GM23338 (cell line): ENCODE results near the gene TPGS1. TPM values are rescaled to one million over a fixed set of nuclear protein-coding genes. Genes with fewer than 3 reads are reported as not detected.

Experiments used
- ATAC-seq: fragments of 200-7000 bp; cut with Tn5 transposase; 3 replicates; pipeline ENCODE4 v1.9.1; 2020
- DNase-seq: peaks from one replicate; pipeline ENCODE4 v3.0.0-alpha.2; 2015; ENCODE audit warnings: low spot score
- H2AFZ ChIP-seq: fragments of 200-600 bp; sonication (generic); 2 replicates; pipeline ENCODE4 v1.8.0; 2016; ENCODE audit warnings: antibody characterized with exemption, mild to moderate bottlenecking, moderate library complexity
- H3F3A ChIP-seq: fragments of 200-600 bp; sonication (generic); replicated peaks from 2 replicates; pipeline ENCODE4 v1.8.0; 2017; ENCODE audit warnings: antibody characterized with exemption, mixed run types, low read depth
- H3K27ac ChIP-seq: fragments of 200-600 bp; sonication (generic); 2 replicates; pipeline ENCODE4 v1.6.1; 2016; ENCODE audit warnings: low read depth
- H3K27me3 ChIP-seq: fragments of 200-600 bp; sonication (generic); 2 replicates; pipeline ENCODE4 v1.8.0; 2016; ENCODE audit warnings: mild to moderate bottlenecking, mixed run types, moderate library complexity; ENCODE audit not compliant: insufficient read depth
- H3K36me3 ChIP-seq: fragments of 200-600 bp; sonication (generic); 2 replicates; pipeline ENCODE4 v1.8.0; 2016; ENCODE audit warnings: mild to moderate bottlenecking; ENCODE audit not compliant: insufficient read depth
- H3K4me1 ChIP-seq: fragments of 200-600 bp; sonication (generic); 2 replicates; pipeline ENCODE4 v1.8.0; 2016; ENCODE audit warnings: mild to moderate bottlenecking, moderate library complexity; ENCODE audit not compliant: insufficient read depth
- H3K4me2 ChIP-seq: fragments of 200-600 bp; sonication (generic); 2 replicates; pipeline ENCODE4 v1.7.1; 2017; ENCODE audit warnings: mixed run types
- H3K4me3 ChIP-seq: fragments of 200-600 bp; sonication (generic); 2 replicates; pipeline ENCODE4 v1.6.1; 2016; ENCODE audit warnings: mixed run types
- H3K79me2 ChIP-seq: fragments of 200-600 bp; sonication (generic); replicated peaks from 2 replicates; pipeline ENCODE4 v1.8.0; 2017; ENCODE audit warnings: mild to moderate bottlenecking; ENCODE audit not compliant: insufficient read depth
- H3K9me2 ChIP-seq: fragments of 200-600 bp; sonication (generic); 2 replicates; pipeline ENCODE4 v1.8.0; 2017; ENCODE audit not compliant: insufficient read depth
- H4K20me1 ChIP-seq: fragments of 200-600 bp; sonication (generic); replicated peaks from 2 replicates; pipeline ENCODE4 v1.8.0; 2017; ENCODE audit warnings: mild to moderate bottlenecking; ENCODE audit not compliant: insufficient read depth
- H3K27ac Mint-ChIP-seq: 2 replicates; pipeline ENCODE4 v1.8.0; 2020; ENCODE audit warnings: inconsistent platforms, mild to moderate bottlenecking, moderate library complexity, mixed read lengths
- H3K27me3 Mint-ChIP-seq: 3 replicates; pipeline ENCODE4 v1.8.0; 2022; ENCODE audit warnings: low read depth, mild to moderate bottlenecking, moderate library complexity, mixed read lengths, inconsistent platforms; ENCODE audit not compliant: insufficient read depth, poor library complexity
- H3K36me3 Mint-ChIP-seq: 3 replicates; pipeline ENCODE4 v1.8.0; 2021; ENCODE audit warnings: low read depth, mild to moderate bottlenecking, inconsistent platforms, moderate library complexity, mixed read lengths
- H3K4me1 Mint-ChIP-seq: 3 replicates; pipeline ENCODE4 v1.8.0; 2020; ENCODE audit warnings: mild to moderate bottlenecking, inconsistent platforms, mixed read lengths
- H3K4me3 Mint-ChIP-seq: 3 replicates; pipeline ENCODE4 v1.8.0; 2021; ENCODE audit warnings: moderate library complexity, mild to moderate bottlenecking, inconsistent platforms, mixed read lengths
- H3K9me3 Mint-ChIP-seq: 3 replicates; pipeline ENCODE4 v1.8.0; 2020; ENCODE audit warnings: moderate library complexity, mild to moderate bottlenecking, inconsistent platforms, mixed read lengths
- EZH2phosphoT487 ChIP-seq: fragments of 200-600 bp; sonication (generic); IDR thresholded peaks from one replicate; pipeline ENCODE4 v1.8.1; 2018; ENCODE audit warnings: antibody characterized with exemption; ENCODE audit not compliant: unreplicated experiment
- POLR2AphosphoS5 ChIP-seq: IDR thresholded peaks from 2 replicates; pipeline ENCODE4 v1.6.1; 2016; ENCODE audit warnings: antibody characterized with exemption, low read depth
- ZNF114 ChIP-seq: fragments of 250-450 bp; sonication (Bioruptor Pico); IDR thresholded peaks from 2 replicates; pipeline ENCODE4 v1.5.0; 2020; ENCODE audit warnings: mild to moderate bottlenecking, moderate library complexity
- ZNF331 ChIP-seq: fragments of 250-450 bp; sonication (Bioruptor Pico); IDR thresholded peaks from 2 replicates; pipeline ENCODE4 v1.5.0; 2020; ENCODE audit warnings: low read depth, mild to moderate bottlenecking, moderate library complexity
- polyA plus RNA-seq: library from polyadenylated mRNA; unstranded; fragments of >200 nt; fragmentation: Nextera tagmentation; extraction: Ambion mirVana; gene quantifications from 2 replicates; pipeline ENCODE4 v1.2.1, GENCODE V29; 2016
- total RNA-seq: library from RNA; depleted of rRNA; stranded (reverse); fragments of >200 nt; shearing (Covaris generic); gene quantifications from 2 replicates; pipeline ENCODE4 v1.2.3, GENCODE V29; 2014
- TF ChIP-seq, protein P1 (sequence below): IDR thresholded peaks from one replicate; pipeline ENCODE4 v1.6.1; 2018; ENCODE audit warnings: antibody characterized with exemption; ENCODE audit not compliant: unreplicated experiment

TPGS1 gene
- total and polyA plus RNA-seq, 2 experiments from 2014 or later = 11.9 to 38.4 TPM

DNA sequence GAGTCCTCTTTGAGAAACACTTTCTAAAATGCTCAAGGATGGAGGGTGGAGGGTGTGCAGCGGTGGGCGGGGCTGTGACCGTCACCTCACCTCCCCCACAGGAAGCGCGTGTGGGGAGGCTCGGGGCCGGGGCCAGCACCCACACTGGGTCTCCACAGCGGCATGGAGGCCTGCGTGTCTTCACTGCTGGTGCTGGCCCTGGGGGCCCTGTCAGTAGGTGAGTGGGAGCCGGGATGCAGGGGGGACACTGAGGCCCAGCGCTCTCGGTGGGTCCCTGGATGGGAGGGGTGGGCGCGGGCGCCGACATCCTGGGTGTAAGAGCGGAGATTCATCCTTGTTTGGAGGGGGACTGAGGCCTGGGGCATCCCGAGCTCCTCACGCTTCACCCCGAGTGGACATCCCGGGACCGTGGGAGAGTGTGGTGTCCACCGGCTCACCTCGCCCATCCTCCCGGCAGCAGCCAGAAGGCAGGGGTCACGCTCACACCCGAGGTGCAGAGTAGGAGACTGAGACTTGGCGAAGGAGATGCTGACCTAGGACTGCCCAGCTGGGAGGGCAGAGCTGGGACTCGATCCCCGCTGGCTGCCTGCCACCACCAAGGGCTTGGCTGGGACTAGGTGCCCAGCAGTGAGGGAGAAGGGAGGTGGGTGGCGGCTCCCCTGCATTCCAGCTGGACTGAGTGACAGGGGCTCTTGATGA is 36.8 kb downstream of the TPGS1 start, which contains the start of gene GZMM:
Gene GZMM (plus strand): TSS at position 144 of the 699 bp plus-strand sequence. CDS start 19 bp downstream, at position 163.
- no peaks in the 10 kb centered on the region; the same call in none of the 2 replicates for H4K20me1 ChIP-seq
- Mint-ChIP-seq H3K36me3 (peaks cover 7% of the 10 kb centered on the region; the same call in 2 of the 3 replicates), H3K4me1 (no peaks in the 10 kb centered on the region; the same call in 2 of the 3 replicates), H3K9me3 (no peaks in the 10 kb centered on the region), H3K27ac (no peak within 1 kb of the TSS), H3K27me3 (no peaks in the 10 kb centered on the region), H3K4me3 (no peak within 1 kb of the TSS)
- 0 out of 2 replicates have a peak, but pooled peaks cover 9% of the 10 kb centered on the region for H3F3A ChIP-seq
- no peaks in the 10 kb centered on the region for H3K27me3 ChIP-seq
- no peaks in the 10 kb centered on the region for H3K79me2 ChIP-seq
- no peaks in the 10 kb centered on the region for H3K4me1 ChIP-seq
- H3K4me3 ChIP-seq = no peak within 1 kb of the TSS
- TF ChIP-seq POLR2AphosphoS5 = 0 out of 2 replicates have a peak, but pooled peaks have one; percentile 9
- TF ChIP-seq ZNF114 (CRISPR knock-in tag) = no peak
- peak; percentile 22; the same call in 2 of the 3 replicates for ATAC-seq
- H2AFZ ChIP-seq = no peak within 1 kb of the TSS
- no peak within 1 kb of the TSS for H3K4me2 ChIP-seq
- H3K9me2 ChIP-seq = no peaks in the 10 kb centered on the region
- no peak for DNase-seq
- no peaks in the 10 kb centered on the region for H3K36me3 ChIP-seq
- no peak within 1 kb of the TSS for H3K27ac ChIP-seq

DNA sequence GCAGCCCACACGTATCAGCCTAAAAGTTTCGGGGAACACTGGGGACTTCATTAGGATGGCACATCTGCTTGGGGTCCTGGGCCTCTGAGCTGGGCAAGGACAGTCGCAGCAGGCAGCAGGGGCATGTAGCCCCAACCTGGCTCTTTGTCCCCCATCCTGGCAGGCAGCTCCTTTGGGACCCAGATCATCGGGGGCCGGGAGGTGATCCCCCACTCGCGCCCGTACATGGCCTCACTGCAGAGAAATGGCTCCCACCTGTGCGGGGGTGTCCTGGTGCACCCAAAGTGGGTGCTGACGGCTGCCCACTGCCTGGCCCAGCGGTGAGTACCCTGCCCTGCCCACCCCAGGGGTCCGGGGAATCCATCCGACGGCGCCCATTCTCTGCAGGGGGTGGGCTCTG is 39.8 kb downstream of the TPGS1 start:
- Histone ChIP-seq H3K27ac (no peak overlapping the region), H3K4me3 (no peak overlapping the region), H3F3A (0 out of 2 replicates have a peak, but pooled peaks cover 9% of the 10 kb centered on the region), H4K20me1 (no peaks in the 10 kb centered on the region; the same call in none of the 2 replicates), H3K79me2 (no peaks in the 10 kb centered on the region), H3K4me2 (no peak overlapping the region), H2AFZ (no peak overlapping the region), H3K4me1 (no peaks in the 10 kb centered on the region), H3K27me3 (no peaks in the 10 kb centered on the region), H3K9me2 (no peaks in the 10 kb centered on the region), H3K36me3 (no peaks in the 10 kb centered on the region)
- Mint-ChIP-seq H3K9me3 (no peaks in the 10 kb centered on the region), H3K36me3 (peaks cover 7% of the 10 kb centered on the region; the same call in 2 of the 3 replicates), H3K27ac (no peak overlapping the region), H3K27me3 (peaks cover 7% of the 10 kb centered on the region), H3K4me1 (peaks cover 3% of the 10 kb centered on the region; the same call in 1 of the 3 replicates), H3K4me3 (no peak overlapping the region)
- DNase-seq (no peak), ATAC-seq (no peak)
- TF ChIP-seq EZH2phosphoT487 (no peak), POLR2AphosphoS5 (no peak), ZNF331 (no peak)
- TF ChIP-seq, protein P1, sequence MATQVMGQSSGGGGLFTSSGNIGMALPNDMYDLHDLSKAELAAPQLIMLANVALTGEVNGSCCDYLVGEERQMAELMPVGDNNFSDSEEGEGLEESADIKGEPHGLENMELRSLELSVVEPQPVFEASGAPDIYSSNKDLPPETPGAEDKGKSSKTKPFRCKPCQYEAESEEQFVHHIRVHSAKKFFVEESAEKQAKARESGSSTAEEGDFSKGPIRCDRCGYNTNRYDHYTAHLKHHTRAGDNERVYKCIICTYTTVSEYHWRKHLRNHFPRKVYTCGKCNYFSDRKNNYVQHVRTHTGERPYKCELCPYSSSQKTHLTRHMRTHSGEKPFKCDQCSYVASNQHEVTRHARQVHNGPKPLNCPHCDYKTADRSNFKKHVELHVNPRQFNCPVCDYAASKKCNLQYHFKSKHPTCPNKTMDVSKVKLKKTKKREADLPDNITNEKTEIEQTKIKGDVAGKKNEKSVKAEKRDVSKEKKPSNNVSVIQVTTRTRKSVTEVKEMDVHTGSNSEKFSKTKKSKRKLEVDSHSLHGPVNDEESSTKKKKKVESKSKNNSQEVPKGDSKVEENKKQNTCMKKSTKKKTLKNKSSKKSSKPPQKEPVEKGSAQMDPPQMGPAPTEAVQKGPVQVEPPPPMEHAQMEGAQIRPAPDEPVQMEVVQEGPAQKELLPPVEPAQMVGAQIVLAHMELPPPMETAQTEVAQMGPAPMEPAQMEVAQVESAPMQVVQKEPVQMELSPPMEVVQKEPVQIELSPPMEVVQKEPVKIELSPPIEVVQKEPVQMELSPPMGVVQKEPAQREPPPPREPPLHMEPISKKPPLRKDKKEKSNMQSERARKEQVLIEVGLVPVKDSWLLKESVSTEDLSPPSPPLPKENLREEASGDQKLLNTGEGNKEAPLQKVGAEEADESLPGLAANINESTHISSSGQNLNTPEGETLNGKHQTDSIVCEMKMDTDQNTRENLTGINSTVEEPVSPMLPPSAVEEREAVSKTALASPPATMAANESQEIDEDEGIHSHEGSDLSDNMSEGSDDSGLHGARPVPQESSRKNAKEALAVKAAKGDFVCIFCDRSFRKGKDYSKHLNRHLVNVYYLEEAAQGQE = no peak
